Stimulated activated CD4-positive, alpha-beta T cell treated with anti-CD3 and anti-CD28 coated beads, Interleukin-15, amount 100 ng/mL, for 1 hour (primary cell): ENCODE measurements around the gene HOXC5.

Source experiments
- DNase-seq, 2 donors: peaks; one replicate each; pipeline ENCODE4 v3.0.0-alpha.2; 2020; ENCODE audit warnings: low read depth in 1 of 2, low spot score in 1 of 2

HOXC5 gene

DNA sequence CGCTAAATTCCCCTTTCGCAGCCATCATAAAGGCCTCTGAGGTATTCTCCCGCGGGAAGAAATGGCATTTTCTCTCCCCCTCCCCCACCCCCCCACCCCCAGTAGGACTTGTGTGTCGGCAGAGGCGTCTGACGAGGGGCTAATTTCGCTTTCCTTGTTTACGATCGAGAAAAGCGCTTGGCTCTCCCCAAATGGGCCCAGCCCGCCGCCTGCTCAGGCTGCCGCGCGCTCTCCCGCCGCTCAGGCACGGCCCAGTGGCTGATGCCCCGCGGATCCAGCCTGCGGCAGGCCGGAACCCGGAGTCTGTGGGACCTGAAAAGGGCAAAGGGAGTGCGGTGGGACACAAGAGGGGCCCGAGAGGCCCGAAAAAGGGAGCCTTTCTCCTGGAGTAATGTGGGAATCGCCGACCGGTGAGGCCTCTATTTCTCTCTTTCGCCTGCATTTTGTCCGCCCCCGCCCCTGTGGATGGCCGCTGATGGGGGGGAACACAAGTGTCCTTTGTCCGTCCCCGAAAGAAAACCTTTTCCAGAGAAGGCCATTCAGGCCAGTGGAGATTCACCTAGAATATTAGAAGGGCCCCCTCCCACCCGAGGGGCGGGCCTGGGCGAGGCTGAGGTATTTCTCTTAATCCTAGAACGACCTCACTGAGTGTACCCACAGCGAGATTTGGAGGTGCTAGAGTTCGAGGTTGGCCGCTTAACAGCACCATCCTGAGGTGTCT is 13.6 kb upstream of the HOXC5 start:
- DNase-seq = no peak

GRCh38 chr12:54019924-54020590 is 12.8 kb upstream of the HOXC5 start:
- no peak for DNase-seq

DNA sequence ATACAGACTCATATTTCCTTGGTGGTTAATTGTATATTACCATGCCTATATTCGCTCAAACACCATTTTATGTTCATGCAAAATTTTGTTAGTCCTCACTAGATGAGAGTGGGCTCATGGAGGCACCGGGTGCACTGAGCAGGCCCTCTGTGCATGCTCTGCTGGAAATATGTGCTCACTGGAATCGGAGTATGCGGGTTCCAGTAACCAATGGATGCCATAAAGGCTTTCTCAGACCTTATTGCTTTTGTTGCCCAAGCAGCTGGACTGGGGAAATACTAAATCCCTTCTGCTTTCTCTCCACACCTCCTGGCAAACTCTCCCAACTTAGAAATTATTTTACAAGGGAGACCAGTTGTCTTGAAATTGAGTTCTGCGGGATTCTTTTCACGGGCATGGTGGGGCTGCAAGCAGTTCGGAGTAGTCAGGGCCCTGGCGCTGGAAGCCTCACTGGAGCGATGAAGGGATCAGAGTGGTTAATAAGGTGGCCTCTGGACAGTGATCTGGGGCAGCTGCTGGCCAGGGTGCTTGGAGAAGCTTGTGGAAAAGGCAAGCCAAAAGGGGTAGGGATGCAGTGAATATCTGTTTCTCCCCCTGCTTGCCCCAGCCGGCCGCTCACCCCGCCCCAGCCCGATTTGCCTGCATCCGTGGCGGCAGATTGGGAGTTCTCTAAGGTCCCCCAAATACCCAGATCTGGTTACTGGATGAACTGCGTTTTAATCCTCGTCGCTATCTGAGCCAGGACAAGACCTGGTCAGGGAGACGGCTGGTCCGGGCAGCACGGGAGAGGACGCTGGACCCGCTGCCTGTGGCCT is 12.1 kb upstream of the HOXC5 start:
- DNase-seq = no peak

- DNase-seq = no peak
These were observed 11.3 kb upstream of the HOXC5 start for GRCh38 chr12:54021432-54022013.

DNA sequence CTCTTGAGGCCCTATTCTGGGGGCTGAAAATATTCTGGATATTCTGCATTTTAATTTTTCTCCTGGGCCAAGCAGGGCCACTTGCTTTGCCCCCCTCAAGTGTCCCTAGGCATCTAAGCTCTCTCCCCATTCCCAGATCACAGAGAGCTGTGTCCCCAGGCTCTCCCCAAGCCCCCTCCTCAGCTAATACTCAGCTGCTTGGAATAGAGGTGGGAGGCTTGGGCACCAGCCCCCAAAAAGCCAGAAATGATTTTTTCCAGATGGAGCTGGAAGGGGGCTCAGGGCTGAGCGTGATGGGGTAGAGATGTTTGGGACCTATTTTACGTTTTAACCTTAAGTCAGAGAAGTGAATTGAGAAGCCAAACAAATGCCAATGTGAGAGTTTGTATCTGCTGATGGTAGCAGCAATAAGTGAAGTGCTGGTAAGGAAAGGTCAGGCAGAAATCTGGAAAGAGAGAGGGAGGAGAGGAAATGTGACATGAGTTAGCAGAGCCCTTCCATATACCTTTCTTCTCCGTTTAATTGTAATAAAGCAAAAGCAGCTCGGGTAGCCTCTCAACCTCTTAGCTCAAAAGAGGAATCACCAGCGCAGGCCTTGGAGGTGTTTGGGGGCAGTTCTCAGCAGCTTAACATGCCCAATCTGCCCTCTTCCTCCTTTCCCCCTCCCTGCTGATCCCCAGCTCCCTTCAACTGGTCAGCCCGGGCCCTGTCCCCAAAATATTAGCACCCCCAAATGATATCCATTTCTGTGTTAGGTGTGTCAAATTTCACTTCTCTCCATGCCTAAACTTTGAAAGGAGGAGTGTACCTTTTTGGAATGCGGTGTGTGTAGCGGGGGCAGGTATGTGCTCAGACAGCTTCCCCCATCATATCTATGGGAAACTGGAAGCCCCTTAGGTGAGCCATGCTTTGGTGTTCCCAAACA is 9.6 kb upstream of the HOXC5 start:
- no peak for DNase-seq

- no peak for DNase-seq
These were observed 8.7 kb upstream of the HOXC5 start for GRCh38 chr12:54024127-54024526.

GRCh38 chr12:54024581-54025305 is 8.1 kb upstream of the HOXC5 start:
- no peak for DNase-seq

DNA sequence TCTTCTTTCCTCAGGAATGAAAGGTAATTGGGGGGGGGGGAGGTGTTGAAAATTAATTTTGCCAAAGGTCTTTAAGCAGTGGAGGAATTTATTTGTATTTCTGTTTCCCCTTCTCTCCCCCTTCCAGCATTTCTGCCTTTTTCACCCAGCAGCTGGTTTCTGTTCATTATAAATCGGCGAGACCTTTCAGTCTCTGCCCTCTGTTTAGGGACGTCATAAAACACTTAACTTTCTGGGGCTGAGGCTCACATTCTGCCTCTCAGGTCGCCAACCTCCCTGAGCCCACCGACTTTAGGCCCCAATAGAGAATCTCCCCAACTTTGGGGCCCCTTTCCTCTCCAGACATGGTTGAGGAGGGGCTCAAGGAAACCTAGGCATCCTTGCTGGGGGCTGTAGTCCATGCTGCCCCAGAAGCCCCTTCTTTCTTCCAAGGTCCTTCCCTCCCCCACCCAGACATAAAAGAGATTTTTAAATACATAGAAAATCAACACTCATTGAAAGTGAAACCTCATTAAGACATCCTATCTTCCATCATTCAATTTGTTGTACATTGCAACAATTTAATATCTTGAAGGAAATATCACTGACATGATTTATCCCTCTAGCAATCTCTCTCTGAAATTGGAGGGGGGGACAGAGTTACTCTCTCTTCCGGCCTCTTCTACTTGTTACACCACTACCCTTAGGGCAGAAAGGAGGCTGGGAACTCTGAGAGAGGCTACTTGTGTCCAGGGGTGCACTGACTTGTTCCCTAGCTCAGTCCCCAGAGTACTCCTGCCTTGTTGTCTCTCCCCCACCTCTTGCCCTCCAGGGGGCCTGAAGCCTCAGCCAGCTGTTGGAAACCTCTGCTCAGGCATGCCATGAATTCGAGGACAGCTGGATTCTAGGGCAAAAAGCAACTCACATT is 7.1 kb upstream of the HOXC5 start:
- no peak for DNase-seq

DNA sequence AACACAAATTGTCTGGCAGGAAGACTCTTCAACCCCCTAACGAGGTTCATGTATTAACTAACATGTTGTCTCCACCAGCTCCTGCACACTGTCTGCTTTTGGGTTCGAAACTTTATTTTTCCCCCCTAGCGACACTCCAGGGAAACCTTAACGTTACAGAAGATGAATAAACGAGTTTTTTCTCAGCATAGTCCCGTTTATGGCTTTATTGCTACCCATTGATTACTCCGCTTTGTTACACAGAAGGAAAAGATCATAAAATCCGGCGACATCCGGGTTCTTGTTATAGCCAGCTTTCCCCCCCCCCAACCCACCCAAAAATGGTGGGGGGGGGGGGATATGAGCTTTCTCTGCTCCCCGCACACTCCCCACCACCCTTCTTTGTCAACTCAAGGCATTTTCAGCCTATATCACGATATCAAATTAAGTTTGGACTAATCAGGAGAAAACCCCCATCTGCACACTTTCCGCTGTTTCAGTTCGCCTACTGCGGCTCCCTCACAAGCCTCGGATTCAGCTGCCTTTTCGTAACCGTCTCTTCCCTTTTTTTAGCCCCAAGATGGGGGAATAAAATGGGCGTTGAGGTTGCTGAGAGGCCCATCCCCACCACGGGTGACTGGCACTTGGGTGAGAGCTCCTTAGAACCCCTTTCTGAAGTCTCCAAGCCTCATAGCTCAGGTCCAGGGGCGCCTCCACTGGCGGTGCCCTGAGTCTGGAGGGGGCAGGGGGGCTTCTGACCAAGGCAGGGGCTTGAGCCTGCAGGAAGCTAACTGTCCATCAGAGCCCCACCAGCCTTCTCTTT is 6.0 kb upstream of the HOXC5 start:
- no peak for DNase-seq

GRCh38 chr12:54027442-54027786 is 5.4 kb upstream of the HOXC5 start:
- DNase-seq = no peak

DNA sequence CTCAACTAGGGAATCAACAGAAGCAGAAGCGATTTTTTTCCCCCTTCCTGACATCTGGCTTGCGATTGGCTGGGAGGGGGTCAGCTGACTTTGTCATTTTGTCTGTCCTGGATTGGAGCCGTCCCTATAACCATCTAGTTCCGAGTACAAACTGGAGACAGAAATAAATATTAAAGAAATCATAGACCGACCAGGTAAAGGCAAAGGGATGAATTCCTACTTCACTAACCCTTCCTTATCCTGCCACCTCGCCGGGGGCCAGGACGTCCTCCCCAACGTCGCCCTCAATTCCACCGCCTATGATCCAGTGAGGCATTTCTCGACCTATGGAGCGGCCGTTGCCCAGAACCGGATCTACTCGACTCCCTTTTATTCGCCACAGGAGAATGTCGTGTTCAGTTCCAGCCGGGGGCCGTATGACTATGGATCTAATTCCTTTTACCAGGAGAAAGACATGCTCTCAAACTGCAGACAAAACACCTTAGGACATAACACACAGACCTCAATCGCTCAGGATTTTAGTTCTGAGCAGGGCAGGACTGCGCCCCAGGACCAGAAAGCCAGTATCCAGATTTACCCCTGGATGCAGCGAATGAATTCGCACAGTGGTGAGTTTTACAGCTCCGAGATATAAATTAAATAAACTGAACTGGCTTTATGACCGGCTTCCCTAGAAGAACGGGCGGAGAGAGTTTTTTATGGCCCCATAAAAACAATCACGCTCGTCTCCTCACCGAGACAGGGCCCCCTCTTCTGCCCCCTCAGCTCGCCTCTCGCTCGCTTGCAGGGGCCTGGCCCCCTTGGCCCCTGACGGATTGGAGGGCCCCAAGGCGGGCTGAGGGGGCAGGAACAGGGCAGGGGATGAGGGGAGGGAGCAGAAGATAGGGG is 4.3 kb upstream of the HOXC5 start, which contains the start of gene HOXC6:
Gene HOXC6 (plus strand): TSS at position 127 of the 888 bp plus-strand sequence. CDS start 82 bp downstream, at position 209.
- DNase-seq = no peak

GRCh38 chr12:54029529-54030441 is 3.1 kb upstream of the HOXC5 start:
- DNase-seq = no peak

DNA sequence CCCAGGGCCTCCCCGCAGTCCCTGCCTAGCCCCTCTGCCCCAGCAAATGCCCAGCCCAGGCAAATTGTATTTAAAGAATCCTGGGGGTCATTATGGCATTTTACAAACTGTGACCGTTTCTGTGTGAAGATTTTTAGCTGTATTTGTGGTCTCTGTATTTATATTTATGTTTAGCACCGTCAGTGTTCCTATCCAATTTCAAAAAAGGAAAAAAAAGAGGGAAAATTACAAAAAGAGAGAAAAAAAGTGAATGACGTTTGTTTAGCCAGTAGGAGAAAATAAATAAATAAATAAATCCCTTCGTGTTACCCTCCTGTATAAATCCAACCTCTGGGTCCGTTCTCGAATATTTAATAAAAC is 2.4 kb upstream of the HOXC5 start:
- no peak for DNase-seq

GRCh38 chr12:54030889-54031471 is 1.9 kb upstream of the HOXC5 start:
- no peak for DNase-seq

DNA sequence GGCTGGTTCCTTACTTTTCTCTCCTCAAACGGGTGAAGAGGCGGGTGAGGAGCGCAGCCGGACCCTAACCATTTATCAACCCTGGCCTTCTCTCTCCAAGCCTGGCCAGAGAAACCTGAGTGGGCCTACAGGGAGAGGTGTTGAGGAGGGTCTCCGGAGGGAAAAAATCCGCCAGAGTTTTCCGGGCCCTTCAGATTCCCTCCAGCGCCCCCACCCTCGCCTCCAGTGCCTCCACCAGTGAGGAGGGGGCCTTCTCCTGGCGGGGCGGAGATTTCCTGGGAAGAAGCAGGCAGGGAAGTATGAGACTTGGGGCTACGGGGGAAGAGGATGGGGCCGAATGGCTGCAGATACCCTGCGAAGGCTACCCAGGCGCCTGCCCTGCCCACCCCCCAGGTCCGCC is 1.4 kb upstream of the HOXC5 start:
- no peak for DNase-seq
